K562 (cell line): ENCODE measurements around the gene NFATC2.

Experiments
- CEBPB ChIP-seq: fragments of 450-650 bp; IDR thresholded peaks from 2 replicates; pipeline ENCODE4 v1.6.1; 2016; ENCODE audit warnings: missing genetic modification characterization, missing compliant biosample characterization
- EP300 ChIP-seq: IDR thresholded peaks from 2 replicates; pipeline ENCODE4 v1.6.1; 2012; ENCODE audit warnings: low read length, improper control_type of control experiment
- ETS2 ChIP-seq: IDR thresholded peaks from 2 replicates; pipeline ENCODE4 v1.6.1; 2016; ENCODE audit warnings: borderline replicate concordance, missing genetic modification characterization, mild to moderate bottlenecking, moderate library complexity, missing compliant biosample characterization; ENCODE audit not compliant: poor library complexity, severe bottlenecking
- PCBP1 ChIP-seq: fragments of 200-400 bp; formaldehyde crosslinking; IDR thresholded peaks from 2 replicates; pipeline ENCODE4 v1.6.1; 2018; ENCODE audit warnings: mild to moderate bottlenecking, low read depth, low read length; ENCODE audit not compliant: poor library complexity, severe bottlenecking
- PCBP2 ChIP-seq: fragments of 200-400 bp; formaldehyde crosslinking; IDR thresholded peaks from 2 replicates; pipeline ENCODE4 v1.6.1; 2018; ENCODE audit warnings: low read length, low read depth, mild to moderate bottlenecking, moderate library complexity; ENCODE audit not compliant: poor library complexity, severe bottlenecking
- YY1 ChIP-seq, 3 experiments: IDR thresholded peaks; 2 replicates each; pipeline ENCODE4 v1.6.1; 2011; ENCODE audit warnings: low read length in 2 of 3, mild to moderate bottlenecking in 2 of 3, moderate library complexity in 2 of 3, borderline replicate concordance in 1 of 3, control low read depth in 1 of 3, low read depth in 1 of 3; ENCODE audit not compliant: insufficient read depth in 3 of 3, insufficient replicate concordance in 2 of 3, control insufficient read depth in 1 of 3, insufficient read length in 1 of 3; ENCODE audit errors: extremely low read depth in 1 of 3
- ZNF121 ChIP-seq: sonication (generic); formaldehyde crosslinking; conservative IDR thresholded peaks from 2 replicates; pipeline ENCODE4 v1.8.0; 2022; ENCODE audit warnings: missing genetic modification reagents
- ZNF239 ChIP-seq: fragments of 250-450 bp; sonication (Bioruptor Pico); IDR thresholded peaks from 2 replicates; pipeline ENCODE4 v1.4.0; 2020; ENCODE audit warnings: mild to moderate bottlenecking
- ZNF24 ChIP-seq: fragments of 450-650 bp; IDR thresholded peaks from 2 replicates; pipeline ENCODE4 v1.6.1; 2016
- ZNF609 ChIP-seq: sonication (generic); formaldehyde crosslinking; IDR thresholded peaks from 2 replicates; pipeline ENCODE4 v1.8.1; 2023; ENCODE audit warnings: missing genetic modification reagents, mild to moderate bottlenecking, borderline replicate concordance
- TF ChIP-seq, protein P1 (sequence below), 3 experiments: IDR thresholded peaks in 2 of 3; conservative IDR thresholded peaks in 1 of 3; 2 replicates each; pipeline ENCODE4 v1.5.1; 2011 to 2012; ENCODE audit warnings: low read length in 3 of 3, mild to moderate bottlenecking in 3 of 3, control low read depth in 2 of 3, improper control_type of control experiment in 1 of 3, inconsistent platforms in 1 of 3, low read depth in 1 of 3, mixed read lengths in 1 of 3, moderate library complexity in 1 of 3; ENCODE audit not compliant: insufficient read depth in 2 of 3
- TF ChIP-seq, protein P2 (sequence below), 2 experiments: fragments of 450-650 bp in 1 of 2; sonication (generic) in 1 of 2; formaldehyde crosslinking in 1 of 2; IDR thresholded peaks in 1 of 2; conservative IDR thresholded peaks in 1 of 2; 2 replicates each; pipeline versions ENCODE4 v1.6.1 to v1.8.1; 2016 to 2023; ENCODE audit warnings: mild to moderate bottlenecking in 2 of 2, moderate library complexity in 2 of 2, inconsistent platforms in 1 of 2, missing genetic modification reagents in 1 of 2

GRCh38 chr20:51574248-51575033 lies 31.9 kb upstream of the NFATC2 start:
- TF ChIP-seq, protein P1, sequence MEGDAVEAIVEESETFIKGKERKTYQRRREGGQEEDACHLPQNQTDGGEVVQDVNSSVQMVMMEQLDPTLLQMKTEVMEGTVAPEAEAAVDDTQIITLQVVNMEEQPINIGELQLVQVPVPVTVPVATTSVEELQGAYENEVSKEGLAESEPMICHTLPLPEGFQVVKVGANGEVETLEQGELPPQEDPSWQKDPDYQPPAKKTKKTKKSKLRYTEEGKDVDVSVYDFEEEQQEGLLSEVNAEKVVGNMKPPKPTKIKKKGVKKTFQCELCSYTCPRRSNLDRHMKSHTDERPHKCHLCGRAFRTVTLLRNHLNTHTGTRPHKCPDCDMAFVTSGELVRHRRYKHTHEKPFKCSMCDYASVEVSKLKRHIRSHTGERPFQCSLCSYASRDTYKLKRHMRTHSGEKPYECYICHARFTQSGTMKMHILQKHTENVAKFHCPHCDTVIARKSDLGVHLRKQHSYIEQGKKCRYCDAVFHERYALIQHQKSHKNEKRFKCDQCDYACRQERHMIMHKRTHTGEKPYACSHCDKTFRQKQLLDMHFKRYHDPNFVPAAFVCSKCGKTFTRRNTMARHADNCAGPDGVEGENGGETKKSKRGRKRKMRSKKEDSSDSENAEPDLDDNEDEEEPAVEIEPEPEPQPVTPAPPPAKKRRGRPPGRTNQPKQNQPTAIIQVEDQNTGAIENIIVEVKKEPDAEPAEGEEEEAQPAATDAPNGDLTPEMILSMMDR (IDR thresholded peaks at IDR 0.05 in 2 of 3, conservative IDR thresholded peaks at IDR 0.05 in 1 of 3; ENCODE audit: insufficient read depth in 2 of 3, low read depth in 1 of 3, low read length in 3 of 3) = no peak
- TF ChIP-seq YY1 (IDR thresholded peaks at IDR 0.05; ENCODE audit: borderline replicate concordance in 1 of 3, control insufficient read depth in 1 of 3, extremely low read depth in 1 of 3, insufficient read depth in 3 of 3, insufficient read length in 1 of 3, insufficient replicate concordance in 2 of 3, low read depth in 1 of 3, low read length in 2 of 3) = peak in 1 of 3 experiments; percentile 56
- no peak for TF ChIP-seq PCBP2
- TF ChIP-seq ETS2 (tag) = no peak
- TF ChIP-seq, protein P2, sequence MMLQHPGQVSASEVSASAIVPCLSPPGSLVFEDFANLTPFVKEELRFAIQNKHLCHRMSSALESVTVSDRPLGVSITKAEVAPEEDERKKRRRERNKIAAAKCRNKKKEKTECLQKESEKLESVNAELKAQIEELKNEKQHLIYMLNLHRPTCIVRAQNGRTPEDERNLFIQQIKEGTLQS (IDR thresholded peaks at IDR 0.05) = no peak
- TF ChIP-seq, protein P2 (CRISPR knock-in tag; conservative IDR thresholded peaks at IDR 0.05) = no peak
- no peak for TF ChIP-seq CEBPB (tag)
- no peak for TF ChIP-seq ZNF121 (CRISPR knock-in tag)
- no peak for TF ChIP-seq ZNF239
- no peak for TF ChIP-seq EP300
- no peak for TF ChIP-seq PCBP1
- TF ChIP-seq ZNF24 = peak; percentile 86
- no peak for TF ChIP-seq ZNF609
